Small intestine (tissue), 7 donors: ENCODE results near the gene EXOSC1. TPM values are rescaled to one million over a fixed set of nuclear protein-coding genes. Genes with fewer than 3 reads are reported as not detected.
A peak's percentile ranks its signal among the peaks of the same experiment; 100 is the strongest.

Source experiments
- DNase-seq, 2 donors: peaks; one replicate each; pipeline versions ENCODE4 v3.0.0 to v3.0.0-alpha.2; 2013
- FAIRE-seq: peaks from 2 replicates; lab custom pipeline; 2012; peaks lifted over from hg19 to GRCh38; lab: Jason Lieb, UNC
- H3K27ac ChIP-seq, 3 donors: one replicate each; pipeline ENCODE4 v1.5.1; 2013; ENCODE audit warnings: low read length in 2 of 3, mild to moderate bottlenecking in 2 of 3, control low read depth in 1 of 3, inconsistent platforms in 1 of 3, low read depth in 1 of 3, moderate library complexity in 1 of 3
- H3K27me3 ChIP-seq, 3 donors: one replicate each; pipeline ENCODE4 v1.6.1; 2013; ENCODE audit warnings: low read length in 3 of 3, inconsistent platforms in 1 of 3; ENCODE audit not compliant: control insufficient read depth in 3 of 3, insufficient read depth in 3 of 3
- H3K36me3 ChIP-seq, 3 donors: one replicate each; pipeline ENCODE4 v1.6.1; 2013; ENCODE audit warnings: low read length in 3 of 3, inconsistent platforms in 1 of 3, low read depth in 1 of 3, mild to moderate bottlenecking in 1 of 3, moderate library complexity in 1 of 3; ENCODE audit not compliant: control insufficient read depth in 3 of 3, insufficient read depth in 2 of 3
- H3K4me1 ChIP-seq, 3 donors: one replicate each; pipeline ENCODE4 v1.6.1; 2013; ENCODE audit warnings: low read length in 2 of 3, inconsistent platforms in 1 of 3, low read depth in 1 of 3, mild to moderate bottlenecking in 1 of 3, moderate library complexity in 1 of 3; ENCODE audit not compliant: control insufficient read depth in 3 of 3, insufficient read depth in 2 of 3
- H3K4me3 ChIP-seq, 3 donors: one replicate each; pipeline ENCODE4 v1.5.1; 2013; ENCODE audit warnings: low read length in 3 of 3, control low read depth in 1 of 3, inconsistent platforms in 1 of 3, low read depth in 1 of 3, mild to moderate bottlenecking in 1 of 3, moderate library complexity in 1 of 3
- H3K9me3 ChIP-seq, 2 donors: one replicate each; pipeline ENCODE4 v1.6.1; 2013; ENCODE audit warnings: low read depth in 1 of 2, low read length in 1 of 2; ENCODE audit not compliant: control insufficient read depth in 2 of 2, insufficient read depth in 1 of 2
- WGBS, 3 donors: extraction: QIAGEN DNeasy Blood & Tissue Kit; methylation state at CpG; one replicate each; pipeline ENCODE4 v1.1.7; 2013; 5-methylcytosine and 5-hydroxymethylcytosine counted together
- polyA plus RNA-seq, 4 donors: library from polyadenylated mRNA; stranded (reverse) in 3 of 4; unstranded in 1 of 4; fragments of 200-250 nt in 3 of 4; fragments of 120-200 nt in 1 of 4; gene quantifications; one replicate each; pipeline versions ENCODE4 v1.2.1 to v1.2.3, GENCODE V29; 2013
- donor health status: healthy with polysubstance abuse.
- donor health status: control.
- donor health status: control.
- donor health status: Bipolar disorder and iron deficiency.
- donor health status: healthy.

EXOSC1 gene
- polyA plus RNA-seq, 4 donors: 33.8 to 47.1 (median 37.9) TPM

- FAIRE-seq (no peak), DNase-seq (no peak)
- Histone ChIP-seq H3K4me1 (no peaks in the 10 kb centered on the region), H3K4me3 (no peak overlapping the region), H3K27me3 (no peaks in the 10 kb centered on the region), H3K9me3 (no peaks in the 10 kb centered on the region), H3K36me3 (peaks cover 20 to 84% (median 23%) of the 10 kb centered on the region in 3 donors), H3K27ac (no peak overlapping the region)
- WGBS, 3 donors: 63 to 82% (median 73%) methylated on average over 5 of the region's 5 CpGs
These were observed 10.4 kb upstream of the EXOSC1 start for GRCh38 chr10:97456034-97456685.

DNA sequence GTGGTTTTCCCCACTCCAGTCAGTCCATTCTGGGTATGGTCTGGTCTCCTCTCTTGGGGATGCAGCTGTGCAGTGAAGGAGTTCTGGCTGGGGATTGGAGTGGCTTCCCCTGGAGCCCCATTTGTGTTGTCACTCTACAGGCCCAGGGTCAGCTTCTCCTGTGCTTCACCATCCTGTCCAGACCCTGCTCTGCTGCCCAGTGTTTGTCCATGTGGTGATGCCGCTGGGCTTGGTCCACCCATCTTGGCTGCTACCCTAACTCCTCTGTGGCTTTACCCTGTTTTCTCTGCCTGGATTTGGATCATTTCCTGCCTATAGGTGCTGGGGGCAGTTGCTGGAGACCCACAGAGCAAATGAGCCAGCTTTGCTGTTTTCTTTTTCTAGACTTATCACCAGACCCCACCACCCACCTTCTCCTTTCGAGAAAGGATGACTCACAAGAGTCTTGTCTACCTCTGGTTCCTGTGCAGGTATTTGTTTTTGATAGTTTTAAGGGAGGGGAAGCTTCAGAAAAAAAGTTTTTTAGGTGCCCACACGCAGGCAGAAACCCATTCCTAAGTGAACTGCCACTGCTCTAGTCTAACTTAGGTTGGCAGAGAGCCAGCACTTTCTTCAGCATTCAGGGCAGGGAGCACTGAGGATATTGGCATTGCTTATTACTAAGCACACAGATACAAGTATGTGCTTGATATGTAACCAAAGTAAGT lies 8.7 kb upstream of the EXOSC1 start:
- Histone ChIP-seq H3K36me3 (peaks cover 7 to 74% (median 15%) of the 10 kb centered on the region in 3 donors), H3K4me3 (no peak overlapping the region), H3K9me3 (no peaks in the 10 kb centered on the region), H3K27me3 (no peaks in the 10 kb centered on the region), H3K27ac (no peak overlapping the region), H3K4me1 (no peaks in the 10 kb centered on the region)
- WGBS, 3 donors: 69 to 81% (median 74%) methylated on average over 3 of the region's 3 CpGs
- FAIRE-seq (no peak), DNase-seq (peak in 1 of 2 donors; percentile 44)

GRCh38 chr10:97452352-97452751 lies 6.5 kb upstream of the EXOSC1 start:
- no peak for DNase-seq
- FAIRE-seq: no peak
- Histone ChIP-seq H3K9me3 (no peaks in the 10 kb centered on the region), H3K36me3 (peaks cover 2 to 53% (median 9%) of the 10 kb centered on the region in 3 donors), H3K27ac (no peak overlapping the region), H3K4me1 (peaks cover 0 to 1% (median 0%) of the 10 kb centered on the region in 3 donors), H3K4me3 (no peak overlapping the region), H3K27me3 (no peaks in the 10 kb centered on the region)
- 88 to 93% (median 91%) methylated on average over 6 of the region's 6 CpGs for WGBS, 3 donors

GRCh38 chr10:97451605-97452004 lies 5.8 kb upstream of the EXOSC1 start:
- Histone ChIP-seq H3K27me3 (no peaks in the 10 kb centered on the region), H3K4me1 (peaks cover 0 to 7% (median 4%) of the 10 kb centered on the region in 3 donors), H3K36me3 (peaks cover 0 to 46% (median 9%) of the 10 kb centered on the region in 3 donors), H3K9me3 (no peaks in the 10 kb centered on the region), H3K27ac (no peak overlapping the region), H3K4me3 (no peak overlapping the region)
- 93 to 97% (median 96%) methylated on average over 14 to 17 of the region's 17 CpGs for WGBS, 3 donors
- no peak for FAIRE-seq
- no peak for DNase-seq

GRCh38 chr10:97450828-97451227 lies 5.0 kb upstream of the EXOSC1 start:
- peaks cover 0 to 42% (median 9%) of the 10 kb centered on the region in 3 donors for H3K36me3 ChIP-seq
- H3K4me3 ChIP-seq: no peak overlapping the region
- H3K27ac ChIP-seq: no peak overlapping the region
- FAIRE-seq (no peak), DNase-seq (no peak)
- peaks cover 0 to 7% (median 4%) of the 10 kb centered on the region in 3 donors for H3K4me1 ChIP-seq
- no peaks in the 10 kb centered on the region for H3K27me3 ChIP-seq
- WGBS, 3 donors: 64 to 77% (median 72%) methylated on average over 2 of the region's 2 CpGs
- no peaks in the 10 kb centered on the region for H3K9me3 ChIP-seq

GRCh38 chr10:97445357-97445721 lies 467 bp downstream of the EXOSC1 start:
- no peaks in the 10 kb centered on the region for H3K9me3 ChIP-seq
- H3K27me3 ChIP-seq: no peaks in the 10 kb centered on the region
- 1% methylated on average over 13 of the region's 13 CpGs for WGBS, 3 donors
- FAIRE-seq (no peak), DNase-seq (peak in 1 of 2 donors; percentile 30)
- peak overlapping the region in 2 of 3 donors; percentile 27 to 68 for H3K27ac ChIP-seq
- peaks cover 2 to 14% (median 3%) of the 10 kb centered on the region in 3 donors for H3K36me3 ChIP-seq
- peaks cover 2 to 15% (median 9%) of the 10 kb centered on the region in 3 donors for H3K4me1 ChIP-seq
- H3K4me3 ChIP-seq: peak overlapping the region; percentile 66 to 90 (median 86)

- WGBS, 3 donors: 76 to 84% (median 80%) methylated on average over 1 of the region's 1 CpG
- Histone ChIP-seq H3K27ac (no peak overlapping the region), H3K27me3 (no peaks in the 10 kb centered on the region), H3K9me3 (no peaks in the 10 kb centered on the region), H3K4me1 (peaks cover 2 to 15% (median 9%) of the 10 kb centered on the region in 3 donors), H3K36me3 (peaks cover 2 to 22% (median 5%) of the 10 kb centered on the region in 3 donors), H3K4me3 (no peak overlapping the region)
- FAIRE-seq: no peak
- DNase-seq: no peak
These were observed 1.6 kb downstream of the EXOSC1 start for GRCh38 chr10:97444212-97444611.

GRCh38 chr10:97442277-97442676 lies 3.5 kb downstream of the EXOSC1 start:
- no peak for DNase-seq
- H3K36me3 ChIP-seq: peaks cover 6 to 39% (median 8%) of the 10 kb centered on the region in 3 donors
- H3K27ac ChIP-seq: no peak overlapping the region
- H3K4me1 ChIP-seq: peaks cover 2 to 13% (median 9%) of the 10 kb centered on the region in 3 donors
- H3K27me3 ChIP-seq: no peaks in the 10 kb centered on the region
- WGBS, 3 donors: 91 to 98% (median 94%) methylated on average over 1 of the region's 1 CpG
- H3K9me3 ChIP-seq: no peaks in the 10 kb centered on the region
- no peak for FAIRE-seq
- no peak overlapping the region for H3K4me3 ChIP-seq
